Measurements from ENCODE around the gene TRPM8. TPM values are rescaled to one million over a fixed set of nuclear protein-coding genes. Genes with fewer than 3 reads are reported as not detected.

The TRPM8 gene
- total RNA-seq, 1 donor from 2014 or later = not detected

GRCh38 chr2:233983445-233983844 is 66.3 kb downstream of the TRPM8 start:
- Mint-ChIP-seq H3K4me3 (ENCODE audit: unreplicated experiment) (no peak overlapping the region), H3K9me3 (ENCODE audit: unreplicated experiment) (no peaks in the 10 kb centered on the region), H3K36me3 (ENCODE audit: low read depth, unreplicated experiment) (no peaks in the 10 kb centered on the region), H3K27me3 (ENCODE audit: unreplicated experiment) (peaks cover 3% of the 10 kb centered on the region), H3K27ac (ENCODE audit: unreplicated experiment) (no peak overlapping the region), H3K4me1 (ENCODE audit: unreplicated experiment) (no peaks in the 10 kb centered on the region)
- no peak for TF ChIP-seq CTCF (IDR thresholded peaks at IDR 0.05; ENCODE audit: unreplicated experiment)
- no peak for DNase-seq (ENCODE audit: low spot score)

GRCh38 chr2:233988581-233988980 is 71.4 kb downstream of the TRPM8 start:
- no peak for TF ChIP-seq CTCF (IDR thresholded peaks at IDR 0.05; ENCODE audit: unreplicated experiment)
- no peaks in the 10 kb centered on the region for H3K9me3 Mint-ChIP-seq (ENCODE audit: unreplicated experiment)
- H3K36me3 Mint-ChIP-seq (ENCODE audit: low read depth, unreplicated experiment) = no peaks in the 10 kb centered on the region
- no peak overlapping the region for H3K27ac Mint-ChIP-seq (ENCODE audit: unreplicated experiment)
- peaks cover 3% of the 10 kb centered on the region for H3K27me3 Mint-ChIP-seq (ENCODE audit: unreplicated experiment)
- H3K4me1 Mint-ChIP-seq (ENCODE audit: unreplicated experiment) = no peaks in the 10 kb centered on the region
- H3K4me3 Mint-ChIP-seq (ENCODE audit: unreplicated experiment) = no peak overlapping the region
- no peak for DNase-seq (ENCODE audit: low spot score)

GRCh38 chr2:233989221-233989858 is 72.2 kb downstream of the TRPM8 start:
- no peaks in the 10 kb centered on the region for H3K9me3 Mint-ChIP-seq (ENCODE audit: unreplicated experiment)
- no peak overlapping the region for H3K27ac Mint-ChIP-seq (ENCODE audit: unreplicated experiment)
- peaks cover 3% of the 10 kb centered on the region for H3K27me3 Mint-ChIP-seq (ENCODE audit: unreplicated experiment)

GRCh38 chr2:233990261-233990798 is 73.2 kb downstream of the TRPM8 start:
- Mint-ChIP-seq H3K9me3 (ENCODE audit: unreplicated experiment) (no peaks in the 10 kb centered on the region), H3K4me3 (ENCODE audit: unreplicated experiment) (no peak overlapping the region), H3K27ac (ENCODE audit: unreplicated experiment) (no peak overlapping the region), H3K27me3 (ENCODE audit: unreplicated experiment) (peaks cover 2% of the 10 kb centered on the region), H3K4me1 (ENCODE audit: unreplicated experiment) (no peaks in the 10 kb centered on the region), H3K36me3 (ENCODE audit: low read depth, unreplicated experiment) (no peaks in the 10 kb centered on the region)
- DNase-seq (ENCODE audit: low spot score) = no peak
- TF ChIP-seq CTCF (IDR thresholded peaks at IDR 0.05; ENCODE audit: unreplicated experiment) = no peak

More at GRCh38 chr2:233989221-233989858, 72.2 kb downstream of the TRPM8 start:
- TF ChIP-seq CTCF (IDR thresholded peaks at IDR 0.05; ENCODE audit: unreplicated experiment) = no peak
- H3K36me3 Mint-ChIP-seq (ENCODE audit: low read depth, unreplicated experiment) = no peaks in the 10 kb centered on the region
- DNase-seq (ENCODE audit: low spot score) = no peak
- H3K4me3 Mint-ChIP-seq (ENCODE audit: unreplicated experiment) = no peak overlapping the region
- no peaks in the 10 kb centered on the region for H3K4me1 Mint-ChIP-seq (ENCODE audit: unreplicated experiment)

GRCh38 chr2:233991196-233991595 is 74.0 kb downstream of the TRPM8 start:
- TF ChIP-seq CTCF (IDR thresholded peaks at IDR 0.05; ENCODE audit: unreplicated experiment) = no peak
- Mint-ChIP-seq H3K9me3 (ENCODE audit: unreplicated experiment) (no peaks in the 10 kb centered on the region), H3K27ac (ENCODE audit: unreplicated experiment) (no peak overlapping the region), H3K27me3 (ENCODE audit: unreplicated experiment) (no peaks in the 10 kb centered on the region), H3K36me3 (ENCODE audit: low read depth, unreplicated experiment) (no peaks in the 10 kb centered on the region), H3K4me3 (ENCODE audit: unreplicated experiment) (no peak overlapping the region), H3K4me1 (ENCODE audit: unreplicated experiment) (no peaks in the 10 kb centered on the region)
- DNase-seq (ENCODE audit: low spot score) = no peak

All from endothelial cell (in vitro differentiated cells).